Trophoblast cell (in vitro differentiated cells and primary cell): ENCODE measurements around the gene CRYBG1.
"Not testable (repeated sequence)": the region's sequence is repeated elsewhere in the genome, so short reads cannot be mapped to it uniquely, and the experiment has no call there.

Experiments used
- DNase-seq, 2 donors: peaks; one replicate each; pipeline ENCODE4 v3.0.0-alpha.2; 2016
- H2AFZ ChIP-seq: 2 replicates; pipeline ENCODE4 v1.6.1; 2013; ENCODE audit warnings: low read length, moderate library complexity, mild to moderate bottlenecking; ENCODE audit not compliant: insufficient read depth, poor library complexity
- H2AK5ac ChIP-seq: 2 replicates; pipeline ENCODE4 v1.6.1; 2013; ENCODE audit warnings: mild to moderate bottlenecking, low read length
- H2BK120ac ChIP-seq: 2 replicates; pipeline ENCODE4 v1.6.1; 2013; ENCODE audit warnings: low read length, mild to moderate bottlenecking, moderate library complexity; ENCODE audit not compliant: insufficient read depth, poor library complexity
- H2BK12ac ChIP-seq: 2 replicates; pipeline ENCODE4 v1.6.1; 2013; ENCODE audit warnings: mild to moderate bottlenecking, low read length, moderate library complexity
- H2BK5ac ChIP-seq: 2 replicates; pipeline ENCODE4 v1.6.1; 2013; ENCODE audit warnings: low read length, low read depth, moderate library complexity, mild to moderate bottlenecking; ENCODE audit not compliant: poor library complexity
- H3K14ac ChIP-seq: 2 replicates; pipeline ENCODE4 v1.6.1; 2013; ENCODE audit warnings: mild to moderate bottlenecking, low read length
- H3K18ac ChIP-seq: 2 replicates; pipeline ENCODE4 v1.6.1; 2013; ENCODE audit warnings: mild to moderate bottlenecking, low read length
- H3K23ac ChIP-seq: 2 replicates; pipeline ENCODE4 v1.6.1; 2013; ENCODE audit warnings: low read length
- H3K27ac ChIP-seq: 2 replicates; pipeline ENCODE4 v1.5.1; 2013; ENCODE audit warnings: low read depth, mild to moderate bottlenecking, inconsistent platforms, low read length, moderate library complexity
- H3K27me3 ChIP-seq: 2 replicates; pipeline ENCODE4 v1.6.1; 2013; ENCODE audit warnings: inconsistent platforms, mild to moderate bottlenecking, low read length, moderate library complexity; ENCODE audit not compliant: insufficient read depth
- H3K36me3 ChIP-seq, 2 experiments: 1 replicate in 1 of 2; 2 replicates in 1 of 2; pipeline ENCODE4 v1.6.1; 2013; ENCODE audit warnings: low read length in 2 of 2, mild to moderate bottlenecking in 2 of 2, moderate library complexity in 1 of 2; ENCODE audit not compliant: insufficient read depth in 2 of 2, control insufficient read depth in 1 of 2
- H3K4ac ChIP-seq: 2 replicates; pipeline ENCODE4 v1.6.1; 2013; ENCODE audit warnings: low read depth, mild to moderate bottlenecking, low read length, moderate library complexity
- H3K4me1 ChIP-seq, 2 experiments: 1 replicate in 1 of 2; 2 replicates in 1 of 2; pipeline ENCODE4 v1.6.1; 2013; ENCODE audit warnings: low read length in 2 of 2, mild to moderate bottlenecking in 2 of 2, moderate library complexity in 1 of 2; ENCODE audit not compliant: insufficient read depth in 2 of 2, control insufficient read depth in 1 of 2
- H3K4me2 ChIP-seq: 2 replicates; pipeline ENCODE4 v1.6.1; 2013; ENCODE audit warnings: inconsistent platforms, mild to moderate bottlenecking, low read length, moderate library complexity
- H3K4me3 ChIP-seq: 2 replicates; pipeline ENCODE4 v1.5.1; 2013; ENCODE audit warnings: mild to moderate bottlenecking, low read depth, low read length, inconsistent platforms
- H3K79me1 ChIP-seq: one replicate; pipeline ENCODE4 v1.6.1; 2013; ENCODE audit warnings: low read length
- H3K79me2 ChIP-seq: 2 replicates; pipeline ENCODE4 v1.6.1; 2013; ENCODE audit warnings: low read length, mild to moderate bottlenecking; ENCODE audit not compliant: control insufficient read depth, insufficient read depth, poor library complexity
- H3K9ac ChIP-seq: 2 replicates; pipeline ENCODE4 v1.6.1; 2013; ENCODE audit warnings: mild to moderate bottlenecking, low read length
- H3K9me3 ChIP-seq: 2 replicates; pipeline ENCODE4 v1.6.1; 2013; ENCODE audit warnings: low read depth, mild to moderate bottlenecking, control low read depth, inconsistent platforms, low read length; ENCODE audit not compliant: insufficient read depth
- H4K12ac ChIP-seq: 2 replicates; pipeline ENCODE4 v1.6.1; 2013; ENCODE audit warnings: low read depth, mild to moderate bottlenecking, low read length, moderate library complexity
- H4K8ac ChIP-seq: 2 replicates; pipeline ENCODE4 v1.6.1; 2013; ENCODE audit warnings: low read depth, mild to moderate bottlenecking, low read length, moderate library complexity
- H4K91ac ChIP-seq: one replicate; pipeline ENCODE4 v1.6.1; 2013; ENCODE audit warnings: low read depth, mild to moderate bottlenecking, low read length, moderate library complexity
- WGBS: extraction: QIAGEN DNeasy Blood & Tissue Kit; methylation state at CpG from one replicate; pipeline ENCODE4 v1.1.7; 2013; ENCODE audit warnings: missing lambda C conversion rate; ENCODE audit not compliant: insufficient read length, insufficient coverage; ENCODE audit errors: extremely low coverage; 5-methylcytosine and 5-hydroxymethylcytosine counted together

CRYBG1 gene

GRCh38 chr6:106514583-106514885 lies 154.0 kb downstream of the CRYBG1 start:
- Histone ChIP-seq H3K18ac (no peak overlapping the region), H3K79me1 (no peaks in the 10 kb centered on the region), H3K4ac (no peak overlapping the region), H3K27ac (no peak overlapping the region), H4K91ac (no peak overlapping the region), H2BK120ac (no peak overlapping the region), H2BK5ac (no peak overlapping the region), H4K12ac (no peak overlapping the region), H3K36me3 (no peaks in the 10 kb centered on the region), H3K9ac (no peak overlapping the region), H3K23ac (no peak overlapping the region), H3K4me2 (no peak overlapping the region), H2BK12ac (no peak overlapping the region), H2AFZ (no peak overlapping the region), H3K27me3 (peaks cover 35% of the 10 kb centered on the region), H3K79me2 (no peaks in the 10 kb centered on the region), H2AK5ac (no peak overlapping the region), H3K14ac (no peak overlapping the region), H3K9me3 (no peaks in the 10 kb centered on the region), H4K8ac (no peak overlapping the region), H3K4me1 (peaks cover 16 to 21% of the 10 kb centered on the region in 2 experiments), H3K4me3 (no peak overlapping the region)
- WGBS, result no CpG with 5 or more reads among the region's 2 CpGs
- no peak for DNase-seq

- H2BK12ac ChIP-seq, DNase-seq, H2BK5ac ChIP-seq, H3K4me2 ChIP-seq, H4K8ac ChIP-seq, H4K12ac ChIP-seq, H3K4me3 ChIP-seq, H3K23ac ChIP-seq, H2AFZ ChIP-seq, H3K79me2 ChIP-seq, H2BK120ac ChIP-seq, H3K27ac ChIP-seq, H3K36me3 ChIP-seq, H3K18ac ChIP-seq, H4K91ac ChIP-seq, H2AK5ac ChIP-seq, H3K79me1 ChIP-seq, H3K14ac ChIP-seq, H3K9me3 ChIP-seq, H3K9ac ChIP-seq, H3K4ac ChIP-seq: not testable (repeated sequence)
- H3K4me1 ChIP-seq, result peaks cover 14 to 16% of the 10 kb centered on the region in 2 experiments
- peaks cover 24% of the 10 kb centered on the region for H3K27me3 ChIP-seq
- WGBS, result no CpG with 5 or more reads among the region's 3 CpGs
Measured at GRCh38 chr6:106515582-106515981, 155.1 kb downstream of the CRYBG1 start.

- H2AK5ac ChIP-seq, result no peak overlapping the region
- no peak overlapping the region for H3K9ac ChIP-seq
- H4K8ac ChIP-seq, result no peak overlapping the region
- H3K79me2 ChIP-seq, result no peaks in the 10 kb centered on the region
- H3K36me3 ChIP-seq, result no peaks in the 10 kb centered on the region
- H3K23ac ChIP-seq, result no peak overlapping the region
- no peak overlapping the region for H3K27ac ChIP-seq
- DNase-seq, result no peak
- no peak overlapping the region for H3K14ac ChIP-seq
- peaks cover 12% of the 10 kb centered on the region in 2 experiments for H3K4me1 ChIP-seq
- no peaks in the 10 kb centered on the region for H3K79me1 ChIP-seq
- H3K27me3 ChIP-seq, result peaks cover 17% of the 10 kb centered on the region
- no CpG with 5 or more reads among the region's 4 CpGs for WGBS
- no peak overlapping the region for H3K4me3 ChIP-seq
- H3K4ac ChIP-seq, result no peak overlapping the region
- H2BK12ac ChIP-seq, result no peak overlapping the region
- no peak overlapping the region for H4K91ac ChIP-seq
- no peak overlapping the region for H2BK120ac ChIP-seq
- no peaks in the 10 kb centered on the region for H3K9me3 ChIP-seq
- no peak overlapping the region for H4K12ac ChIP-seq
- no peak overlapping the region for H2AFZ ChIP-seq
- H3K18ac ChIP-seq, result no peak overlapping the region
- H3K4me2 ChIP-seq, result no peak overlapping the region
- no peak overlapping the region for H2BK5ac ChIP-seq
Measured at GRCh38 chr6:106516616-106517015, 156.1 kb downstream of the CRYBG1 start.

DNA sequence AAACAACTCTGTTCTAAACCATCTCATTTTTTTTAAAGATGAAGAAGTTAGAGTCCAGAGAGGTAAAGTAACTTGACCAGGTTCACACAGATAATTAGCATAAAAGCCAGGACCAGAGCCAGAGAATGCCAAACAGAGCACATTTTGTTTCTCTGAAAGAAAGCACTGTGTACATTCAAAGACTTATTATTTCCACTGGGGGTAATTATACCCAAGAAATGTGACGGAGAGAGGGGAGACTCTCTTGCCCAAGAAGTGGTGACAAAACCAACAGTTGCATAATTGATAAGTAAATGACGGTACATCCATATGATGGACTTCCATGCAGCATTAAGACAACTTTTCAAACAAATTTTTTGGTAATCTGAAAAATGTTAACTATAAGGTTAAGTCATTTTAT lies 157.2 kb downstream of the CRYBG1 start:
- H2AFZ ChIP-seq, result no peak overlapping the region
- no peak overlapping the region for H3K4me2 ChIP-seq
- no peak overlapping the region for H2AK5ac ChIP-seq
- no peak overlapping the region for H2BK12ac ChIP-seq
- no peak overlapping the region for H3K4me3 ChIP-seq
- H4K8ac ChIP-seq, result no peak overlapping the region
- DNase-seq, result no peak
- no peak overlapping the region for H2BK5ac ChIP-seq
- no peaks in the 10 kb centered on the region for H3K79me2 ChIP-seq
- H3K27me3 ChIP-seq, result peaks cover 6% of the 10 kb centered on the region
- no peaks in the 10 kb centered on the region for H3K36me3 ChIP-seq
- no peak overlapping the region for H3K18ac ChIP-seq
- no peak overlapping the region for H3K14ac ChIP-seq
- no peak overlapping the region for H4K91ac ChIP-seq
- H3K9me3 ChIP-seq, result no peaks in the 10 kb centered on the region
- H3K23ac ChIP-seq, result no peak overlapping the region
- no peak overlapping the region for H3K27ac ChIP-seq
- H3K4me1 ChIP-seq, result peaks cover under 1 to 1% of the 10 kb centered on the region in 2 experiments
- no peak overlapping the region for H2BK120ac ChIP-seq
- WGBS, result no CpG with 5 or more reads among the region's 2 CpGs
- H3K9ac ChIP-seq, result no peak overlapping the region
- no peak overlapping the region for H3K4ac ChIP-seq
- H3K79me1 ChIP-seq, result no peaks in the 10 kb centered on the region
- no peak overlapping the region for H4K12ac ChIP-seq
